CD4-positive, alpha-beta memory T cell (primary cell): ENCODE results near the gene CTNNB1. TPM values are rescaled to one million over a fixed set of nuclear protein-coding genes. Genes with fewer than 3 reads are reported as not detected.
A peak's percentile ranks its signal among the peaks of the same experiment; 100 is the strongest.

ENCODE experiments used
- CTCF ChIA-PET: fragments of 350-600 bp; sonication (Branson Sonifier 250); formaldehyde crosslinking; loops from one replicate; lab custom pipeline; 2021; ENCODE audit warnings: inconsistent platforms; ENCODE audit not compliant: partially characterized antibody; lab: Charles Lee
- POLR2A ChIA-PET: fragments of 350-600 bp; sonication (Branson Sonifier 250); formaldehyde crosslinking; loops from one replicate; lab custom pipeline; 2021; ENCODE audit not compliant: partially characterized antibody; lab: Charles Lee
- DNase-seq, 5 donors: peaks; one replicate each; pipeline versions ENCODE4 v3.0.0 to v3.0.0-alpha.2; 2020 to 2022; ENCODE audit warnings: mixed read lengths in 1 of 5
- H3K27ac ChIP-seq: one replicate; pipeline ENCODE4 v1.7.0; 2013; ENCODE audit warnings: low read depth, low read length
- H3K27me3 ChIP-seq: 2 replicates; pipeline ENCODE4 v1.7.0; 2013; ENCODE audit warnings: mild to moderate bottlenecking, low read length, moderate library complexity; ENCODE audit not compliant: insufficient read depth
- H3K36me3 ChIP-seq: 2 replicates; pipeline ENCODE4 v1.7.0; 2013; ENCODE audit warnings: mild to moderate bottlenecking, low read length, moderate library complexity; ENCODE audit not compliant: insufficient read depth
- H3K4me1 ChIP-seq: 2 replicates; pipeline ENCODE4 v1.7.0; 2013; ENCODE audit warnings: mild to moderate bottlenecking, low read length, moderate library complexity; ENCODE audit not compliant: insufficient read depth
- H3K4me3 ChIP-seq, 2 donors: one replicate each; pipeline ENCODE4 v1.7.0; 2013; ENCODE audit warnings: low read length in 2 of 2, mild to moderate bottlenecking in 1 of 2
- H3K9me3 ChIP-seq, 2 donors: one replicate each; pipeline ENCODE4 v1.7.0; 2013; ENCODE audit warnings: low read length in 2 of 2, control low read depth in 1 of 2; ENCODE audit not compliant: control insufficient read depth in 1 of 2
- H3K27ac Mint-ChIP-seq, 7 donors: one replicate each; pipeline ENCODE4 v1.8.0; 2020 to 2021; ENCODE audit warnings: mixed read lengths in 7 of 7, mild to moderate bottlenecking in 6 of 7, inconsistent platforms in 3 of 7, moderate library complexity in 3 of 7
- H3K27me3 Mint-ChIP-seq, 2 donors: one replicate each; pipeline ENCODE4 v1.8.0; 2020 to 2021; ENCODE audit warnings: mixed read lengths in 2 of 2
- H3K36me3 Mint-ChIP-seq, 2 donors: one replicate each; pipeline ENCODE4 v1.8.0; 2020 to 2021; ENCODE audit warnings: mixed read lengths in 2 of 2, inconsistent platforms in 1 of 2, mild to moderate bottlenecking in 1 of 2
- H3K4me1 Mint-ChIP-seq, 4 donors: one replicate each; pipeline ENCODE4 v1.8.0; 2020 to 2021; ENCODE audit warnings: mixed read lengths in 4 of 4, mild to moderate bottlenecking in 1 of 4
- H3K4me3 Mint-ChIP-seq, 8 donors: one replicate each; pipeline ENCODE4 v1.8.0; 2020 to 2021; ENCODE audit warnings: mixed read lengths in 8 of 8, mild to moderate bottlenecking in 7 of 8, moderate library complexity in 6 of 8, inconsistent platforms in 3 of 8
- H3K9me3 Mint-ChIP-seq, 8 donors: one replicate each; pipeline ENCODE4 v1.8.0; 2020 to 2021; ENCODE audit warnings: mixed read lengths in 8 of 8, mild to moderate bottlenecking in 5 of 8, inconsistent platforms in 3 of 8, moderate library complexity in 1 of 8
- intact Hi-C: fragments of 100-400 bp; cut with micrococcal nuclease; formaldehyde crosslinking; loops from one replicate; pipeline ENCODE4 v1.15.1; 2023
- polyA plus RNA-seq, 2 donors: library from polyadenylated mRNA; unstranded; fragments of 300-500 nt; fragmentation: Illumina TruSeq; gene quantifications; one replicate each; pipeline ENCODE4 v1.2.3, GENCODE V29; 2021
- total RNA-seq, 2 experiments: library from RNA; stranded (reverse); gene quantifications; one replicate each; pipeline ENCODE4 v1.2.3, GENCODE V29; 2021

The CTNNB1 gene
- total and polyA plus RNA-seq, 4 experiments from 2014 or later: 65.8 to 176 (median 121) TPM

GRCh38 chr3:41247055-41248004 is 48.0 kb downstream of the CTNNB1 start:
- peaks cover 5 to 18% of the 10 kb centered on the region in 2 donors for H3K36me3 Mint-ChIP-seq

GRCh38 chr3:41248525-41248924 is 49.2 kb downstream of the CTNNB1 start:
- H3K27me3 Mint-ChIP-seq: no peaks in the 10 kb centered on the region
- ChIA-PET CTCF (no interaction called here), POLR2A (no interaction called here)
- H3K27ac Mint-ChIP-seq: peak overlapping the region in 1 of 7 donors; percentile 35
- no peaks in the 10 kb centered on the region for H3K9me3 ChIP-seq
- no peak overlapping the region for H3K27ac ChIP-seq
- peaks cover 5 to 23% of the 10 kb centered on the region in 2 donors for H3K36me3 Mint-ChIP-seq
- H3K4me3 ChIP-seq: no peak overlapping the region
- intact Hi-C loops: no loop called here
- DNase-seq: no peak
- H3K36me3 ChIP-seq: no peaks in the 10 kb centered on the region
- H3K4me1 Mint-ChIP-seq: peaks cover 0 to 4% (median 0%) of the 10 kb centered on the region in 4 donors
- peaks cover 0 to 14% (median 0%) of the 10 kb centered on the region in 8 donors for H3K9me3 Mint-ChIP-seq
- H3K27me3 ChIP-seq: no peaks in the 10 kb centered on the region
- H3K4me1 ChIP-seq: no peaks in the 10 kb centered on the region
- no peak overlapping the region for H3K4me3 Mint-ChIP-seq

More at GRCh38 chr3:41247055-41248004, 48.0 kb downstream of the CTNNB1 start:
- Histone ChIP-seq H3K4me3 (no peak overlapping the region), H3K4me1 (no peaks in the 10 kb centered on the region), H3K9me3 (no peaks in the 10 kb centered on the region), H3K36me3 (no peaks in the 10 kb centered on the region), H3K27ac (no peak overlapping the region), H3K27me3 (no peaks in the 10 kb centered on the region)
- H3K4me3 Mint-ChIP-seq: no peak overlapping the region
- peak overlapping the region in 2 of 7 donors; percentile 42 to 71 for H3K27ac Mint-ChIP-seq
- DNase-seq: no peak
- intact Hi-C loops: no loop called here
- H3K27me3 Mint-ChIP-seq: no peaks in the 10 kb centered on the region
- H3K9me3 Mint-ChIP-seq: peaks cover 0 to 7% (median 0%) of the 10 kb centered on the region in 8 donors
- CTCF ChIA-PET: interaction anchor here (1.2 kb wide), 1 partner anchor 14 kb away, joined by 3 read pairs; no protein-coding TSS in a partner anchor
- H3K4me1 Mint-ChIP-seq: peaks cover 0 to 4% (median 0%) of the 10 kb centered on the region in 4 donors
- POLR2A ChIA-PET: interaction anchor here (0.6 kb wide), 1 partner anchor 167 kb away, joined by 3 read pairs; no protein-coding TSS in a partner anchor

- Mint-ChIP-seq H3K27ac (no peak overlapping the region), H3K27me3 (no peaks in the 10 kb centered on the region), H3K9me3 (peaks cover 0 to 14% (median 0%) of the 10 kb centered on the region in 8 donors), H3K4me3 (no peak overlapping the region), H3K4me1 (peaks cover 0 to 4% (median 0%) of the 10 kb centered on the region in 4 donors), H3K36me3 (peaks cover 1 to 26% of the 10 kb centered on the region in 2 donors)
- Histone ChIP-seq H3K9me3 (no peaks in the 10 kb centered on the region), H3K4me1 (no peaks in the 10 kb centered on the region), H3K27me3 (no peaks in the 10 kb centered on the region), H3K4me3 (no peak overlapping the region), H3K27ac (no peak overlapping the region), H3K36me3 (no peaks in the 10 kb centered on the region)
- intact Hi-C loops: no loop called here
- no peak for DNase-seq
- CTCF ChIA-PET: no interaction called here
- POLR2A ChIA-PET: no interaction called here
Observed at GRCh38 chr3:41249318-41249717, 50.0 kb downstream of the CTNNB1 start.

GRCh38 chr3:41250825-41251224 is 51.5 kb downstream of the CTNNB1 start:
- Histone ChIP-seq H3K4me3 (no peak overlapping the region), H3K27me3 (no peaks in the 10 kb centered on the region), H3K36me3 (no peaks in the 10 kb centered on the region), H3K9me3 (no peaks in the 10 kb centered on the region), H3K4me1 (no peaks in the 10 kb centered on the region), H3K27ac (no peak overlapping the region)
- H3K4me3 Mint-ChIP-seq: no peak overlapping the region
- no peaks in the 10 kb centered on the region for H3K27me3 Mint-ChIP-seq
- CTCF ChIA-PET: interaction anchor here (1.0 kb wide), 1 partner anchor 11 kb away, joined by 3 read pairs; no protein-coding TSS in a partner anchor
- H3K4me1 Mint-ChIP-seq: no peaks in the 10 kb centered on the region
- intact Hi-C loops: no loop called here
- POLR2A ChIA-PET: no interaction called here
- DNase-seq: no peak
- H3K36me3 Mint-ChIP-seq: peaks cover 1 to 26% of the 10 kb centered on the region in 2 donors
- H3K27ac Mint-ChIP-seq: no peak overlapping the region
- H3K9me3 Mint-ChIP-seq: peaks cover 0 to 14% (median 0%) of the 10 kb centered on the region in 8 donors

GRCh38 chr3:41251593-41251992 is 52.3 kb downstream of the CTNNB1 start:
- H3K4me3 ChIP-seq: no peak overlapping the region
- no peaks in the 10 kb centered on the region for H3K4me1 ChIP-seq
- Mint-ChIP-seq H3K4me1 (no peaks in the 10 kb centered on the region), H3K36me3 (peaks cover 1 to 26% of the 10 kb centered on the region in 2 donors), H3K27ac (no peak overlapping the region), H3K27me3 (no peaks in the 10 kb centered on the region), H3K4me3 (no peak overlapping the region), H3K9me3 (peaks cover 0 to 14% (median 0%) of the 10 kb centered on the region in 8 donors)
- intact Hi-C loops: no loop called here
- H3K36me3 ChIP-seq: no peaks in the 10 kb centered on the region
- H3K9me3 ChIP-seq: no peaks in the 10 kb centered on the region
- H3K27ac ChIP-seq: no peak overlapping the region
- no peaks in the 10 kb centered on the region for H3K27me3 ChIP-seq
- CTCF ChIA-PET: no interaction called here
- POLR2A ChIA-PET: no interaction called here
- no peak for DNase-seq

GRCh38 chr3:41258239-41258800 is 59.0 kb downstream of the CTNNB1 start:
- Histone ChIP-seq H3K27ac (no peak overlapping the region), H3K27me3 (no peaks in the 10 kb centered on the region), H3K36me3 (no peaks in the 10 kb centered on the region), H3K4me1 (no peaks in the 10 kb centered on the region), H3K4me3 (no peak overlapping the region), H3K9me3 (no peaks in the 10 kb centered on the region)
- Mint-ChIP-seq H3K27me3 (no peaks in the 10 kb centered on the region), H3K9me3 (peaks cover 0 to 5% (median 0%) of the 10 kb centered on the region in 8 donors), H3K27ac (no peak overlapping the region), H3K4me1 (no peaks in the 10 kb centered on the region), H3K36me3 (peaks cover 0 to 13% of the 10 kb centered on the region in 2 donors), H3K4me3 (no peak overlapping the region)
- no peak for DNase-seq
- intact Hi-C loops: no loop called here
- ChIA-PET CTCF (no interaction called here), POLR2A (no interaction called here)

GRCh38 chr3:41259449-41260062 is 60.3 kb downstream of the CTNNB1 start:
- DNase-seq: no peak
- no peak overlapping the region for H3K27ac Mint-ChIP-seq
- peaks cover 0 to 12% of the 10 kb centered on the region in 2 donors for H3K36me3 Mint-ChIP-seq
- no peaks in the 10 kb centered on the region for H3K4me1 Mint-ChIP-seq
- Histone ChIP-seq H3K4me3 (no peak overlapping the region), H3K9me3 (no peaks in the 10 kb centered on the region), H3K4me1 (no peaks in the 10 kb centered on the region), H3K36me3 (no peaks in the 10 kb centered on the region), H3K27me3 (no peaks in the 10 kb centered on the region), H3K27ac (no peak overlapping the region)
- peaks cover 0 to 2% (median 0%) of the 10 kb centered on the region in 8 donors for H3K9me3 Mint-ChIP-seq
- ChIA-PET POLR2A (no interaction called here), CTCF (no interaction called here)
- H3K27me3 Mint-ChIP-seq: no peaks in the 10 kb centered on the region
- intact Hi-C loops: no loop called here
- H3K4me3 Mint-ChIP-seq: no peak overlapping the region
